WI38 (cell line): Measurements from ENCODE around the gene PTTG1IP.

Experiments
- H3K4me3 ChIP-seq: 2 replicates; pipeline ENCODE4 v1.5.1; 2011; ENCODE audit warnings: low read depth, mild to moderate bottlenecking, control low read depth, low read length
- CTCF ChIP-seq: IDR thresholded peaks from 2 replicates; pipeline ENCODE4 v1.5.1; 2012; ENCODE audit warnings: low read depth, mild to moderate bottlenecking, control low read depth, low read length

Gene PTTG1IP

GRCh38 chr21:44854664-44855446 is 18.6 kb downstream of the PTTG1IP start:
- no peak for TF ChIP-seq CTCF
- no peak overlapping the region for H3K4me3 ChIP-seq

- TF ChIP-seq CTCF, result no peak
- no peak overlapping the region for H3K4me3 ChIP-seq
Measured at GRCh38 chr21:44854391-44854663, 19.2 kb downstream of the PTTG1IP start.

- no peak for TF ChIP-seq CTCF
- no peak overlapping the region for H3K4me3 ChIP-seq
Measured at GRCh38 chr21:44853601-44854390, 19.7 kb downstream of the PTTG1IP start.

DNA sequence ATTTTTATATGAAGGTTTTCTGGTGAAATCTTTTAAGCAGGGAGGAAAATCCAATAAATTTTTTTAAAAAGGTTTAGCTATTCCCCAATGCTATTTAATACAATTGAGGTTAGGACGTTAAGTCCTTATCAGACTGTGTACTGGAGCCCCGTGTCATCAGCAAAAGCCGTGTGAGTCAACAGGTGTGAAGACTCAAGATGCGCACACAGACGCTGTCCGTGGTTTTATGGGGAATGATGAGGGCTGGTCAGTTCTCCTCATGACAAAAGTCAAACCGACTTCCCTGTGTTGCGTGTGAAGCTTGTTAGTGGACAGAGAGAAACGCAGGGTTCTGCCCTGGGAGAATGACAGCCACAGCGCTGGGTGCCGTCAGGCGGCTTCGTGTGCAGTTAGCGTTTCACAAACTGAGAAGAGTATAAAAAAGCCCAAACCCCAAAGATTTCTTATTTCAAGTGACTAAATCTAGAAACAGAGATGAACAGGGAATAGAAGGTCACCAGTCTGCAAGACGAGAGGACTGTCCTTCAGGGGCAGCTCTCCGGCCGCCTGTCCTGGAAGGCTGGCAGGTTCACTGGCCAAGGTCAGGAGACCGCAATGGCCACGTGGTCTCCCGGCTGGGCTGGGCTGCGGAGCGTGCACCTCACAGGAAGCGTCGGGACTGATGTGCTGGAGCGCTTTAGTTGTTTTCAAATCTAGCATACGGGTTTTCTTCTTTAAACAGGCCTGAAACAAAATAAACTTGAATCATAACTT is 22.4 kb downstream of the PTTG1IP start:
- no peak for TF ChIP-seq CTCF
- no peak overlapping the region for H3K4me3 ChIP-seq

DNA sequence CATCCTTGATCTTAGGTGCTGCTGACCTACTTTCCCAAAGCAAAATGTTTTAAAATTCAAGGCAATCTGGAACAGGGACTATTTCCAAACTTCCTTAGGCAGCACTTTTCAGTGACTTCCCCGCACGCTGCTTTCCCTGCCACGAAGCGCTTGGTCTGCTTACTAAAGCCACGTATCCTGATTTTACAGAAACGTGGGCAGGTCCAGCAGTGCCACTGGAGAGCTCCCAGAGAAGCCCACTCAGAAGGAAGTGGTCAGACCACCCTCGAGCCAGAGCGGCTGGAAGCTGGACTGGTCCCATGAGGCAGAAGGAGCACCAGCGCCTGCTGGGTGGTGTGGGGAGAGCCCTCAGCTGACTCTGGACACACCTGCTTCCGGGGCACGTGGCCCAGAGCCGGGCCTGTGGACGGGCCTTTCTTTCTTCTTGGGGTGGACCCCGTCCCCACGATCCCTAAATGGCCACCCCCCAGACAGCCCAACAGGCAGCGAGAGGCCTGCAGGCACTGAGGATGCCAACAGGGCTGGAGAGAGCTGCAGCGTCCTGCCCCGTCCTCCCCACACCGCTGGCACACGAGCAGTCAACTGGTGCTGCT is 23.2 kb downstream of the PTTG1IP start:
- TF ChIP-seq CTCF, result no peak
- H3K4me3 ChIP-seq, result no peak overlapping the region

- H3K4me3 ChIP-seq, result no peak overlapping the region
- no peak for TF ChIP-seq CTCF
Measured at GRCh38 chr21:44849616-44850130, 23.8 kb downstream of the PTTG1IP start.
